ENCODE results near the gene PTPRO.

DNA sequence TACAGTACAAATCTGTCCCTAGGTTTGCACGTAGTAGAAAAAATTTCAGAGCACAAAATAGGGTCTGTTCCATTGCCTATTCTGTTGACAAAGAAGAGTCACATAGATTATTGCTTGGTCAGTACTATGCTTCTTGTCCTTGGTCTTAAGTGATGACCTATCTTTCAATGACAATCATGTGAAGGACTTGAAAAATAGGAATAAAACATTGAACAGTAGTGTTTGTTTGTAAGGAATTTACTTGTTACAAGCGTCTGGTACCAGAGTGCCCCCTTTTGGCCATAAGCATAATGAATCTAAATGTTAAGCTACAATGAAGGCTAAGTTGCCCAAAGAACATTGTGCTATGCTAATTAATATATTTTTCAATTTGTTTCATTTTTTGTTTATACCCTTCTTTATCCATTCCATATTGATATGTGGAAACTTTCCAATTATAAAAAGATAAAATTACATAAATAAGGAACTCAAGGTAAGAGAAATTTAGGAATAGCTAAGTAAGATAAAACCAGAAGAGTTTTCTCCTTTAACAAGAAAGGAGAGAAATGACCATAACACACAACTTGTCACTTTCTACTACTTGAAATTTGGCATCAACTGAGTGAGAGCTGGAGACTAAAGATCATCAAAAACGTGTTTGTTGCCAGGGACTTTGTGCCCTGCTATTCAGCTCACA, 262.2 kb downstream of the PTPRO start:
- TF ChIP-seq CTCF (conservative IDR thresholded peaks at IDR 0.05) (peak; percentile 86), ZFX (IDR thresholded peaks at IDR 0.05) (no peak)
